Adrenal gland (tissue), 12 donors: Measurements from ENCODE around the gene TSPAN4. TPM values are rescaled to one million over a fixed set of nuclear protein-coding genes. Genes with fewer than 3 reads are reported as not detected.

Experiments used
- DNase-seq, 7 donors: peaks; one replicate each; pipeline ENCODE4 v3.0.0-alpha.2; 2019 to 2020
- H3K27ac ChIP-seq, 5 donors: fragments of 200-600 bp; sonication (generic) in 4 of 5; 1 replicate in 3 of 5; 2 replicates in 2 of 5; pipeline versions ENCODE4 v1.5.1 to v1.8.0; 2016 to 2020; ENCODE audit warnings: mild to moderate bottlenecking in 1 of 5
- H3K27me3 ChIP-seq: fragments of 200-600 bp; 2 replicates; pipeline ENCODE4 v1.8.0; 2021
- H3K36me3 ChIP-seq, 2 donors: fragments of 200-600 bp; replicated peaks in 1 of 2; 1 replicate in 1 of 2; 2 replicates in 1 of 2; pipeline versions ENCODE4 v1.5.1 to v1.8.0; 2018 to 2022
- H3K4me1 ChIP-seq, 2 donors: fragments of 200-600 bp; replicated peaks in 1 of 2; 1 replicate in 1 of 2; 2 replicates in 1 of 2; pipeline versions ENCODE4 v1.5.1 to v1.8.0; 2018 to 2021
- H3K4me3 ChIP-seq, 4 donors: fragments of 200-600 bp; sonication (generic) in 3 of 4; one replicate each; pipeline ENCODE4 v1.5.1; 2016 to 2018
- H3K9me3 ChIP-seq, 3 donors: fragments of 200-600 bp; sonication (generic) in 1 of 3; replicated peaks in 1 of 3; 1 replicate in 2 of 3; 2 replicates in 1 of 3; pipeline versions ENCODE4 v1.5.1 to v1.8.0; 2016 to 2021
- POLR2A ChIP-seq, 2 donors: fragments of 450-650 bp; IDR thresholded peaks; one replicate each; pipeline ENCODE4 v1.6.1; 2017; ENCODE audit warnings: antibody characterized with exemption in 2 of 2, mild to moderate bottlenecking in 2 of 2, moderate library complexity in 1 of 2
- WGBS, 4 donors: extraction: QIAGEN DNeasy Blood & Tissue Kit in 2 of 4; methylation state at CpG; one replicate each; pipeline versions ENCODE4 v1.1.5 to v1.1.7; 2013 to 2017; 5-methylcytosine and 5-hydroxymethylcytosine counted together
- intact Hi-C, 2 donors: fragments of 100-400 bp; cut with DNase I; formaldehyde crosslinking; loops; one replicate each; pipeline versions ENCODE4 v1.14.1 to v1.15.0; 2022 to 2023
- polyA plus RNA-seq, 3 donors: library from polyadenylated mRNA; stranded (reverse); fragments of 200-250 nt in 2 of 3; fragments of 350-450 nt in 1 of 3; fragmentation: Illumina TruSeq in 1 of 3; extraction: RNeasy Lipid Tissue Mini Kit (QIAGEN cat#74804) in 1 of 3; gene quantifications; one replicate each; pipeline ENCODE4 v1.2.3, GENCODE V29; 2013 to 2014
- total RNA-seq, 9 donors: library from RNA; depleted of rRNA in 4 of 9; stranded (reverse); fragments of >200 nt in 4 of 9; fragments of 120-200 nt in 1 of 9; fragmentation: NEBNext Ultra II Directional in 1 of 9; extraction: Animal tissue kit (Norgen Biotek cat#: 25700) in 1 of 9; gene quantifications; one replicate each; pipeline versions ENCODE4 v1.1.0 to v1.2.4, GENCODE V29; 2013 to 2023
- TF ChIP-seq, protein P1 (sequence below), 6 experiments: fragments of 450-650 bp in 4 of 6; fragments of 200-600 bp in 2 of 6; sonication (generic) in 1 of 6; IDR thresholded peaks; 1 replicate in 5 of 6; 2 replicates in 1 of 6; pipeline versions ENCODE4 v1.5.1 to v1.8.0; 2016 to 2021; ENCODE audit warnings: antibody characterized with exemption in 6 of 6, mild to moderate bottlenecking in 2 of 6, moderate library complexity in 1 of 6
- donor health status: healthy with polysubstance abuse.
- donor health status: Bipolar disorder and iron deficiency.
- donor health status: DM: yes; HTN: yes; CAD: no.
- donor health status: DM: no; HTN: no; CAD: no.
- donor health status: DM: no; HTN: no; CAD: no.
- donor health status: DM: yes; HTN: yes; CAD: no.

TSPAN4 gene
- total and polyA plus RNA-seq, 12 donors = 5.2 to 207 (median 53.5) TPM

DNA sequence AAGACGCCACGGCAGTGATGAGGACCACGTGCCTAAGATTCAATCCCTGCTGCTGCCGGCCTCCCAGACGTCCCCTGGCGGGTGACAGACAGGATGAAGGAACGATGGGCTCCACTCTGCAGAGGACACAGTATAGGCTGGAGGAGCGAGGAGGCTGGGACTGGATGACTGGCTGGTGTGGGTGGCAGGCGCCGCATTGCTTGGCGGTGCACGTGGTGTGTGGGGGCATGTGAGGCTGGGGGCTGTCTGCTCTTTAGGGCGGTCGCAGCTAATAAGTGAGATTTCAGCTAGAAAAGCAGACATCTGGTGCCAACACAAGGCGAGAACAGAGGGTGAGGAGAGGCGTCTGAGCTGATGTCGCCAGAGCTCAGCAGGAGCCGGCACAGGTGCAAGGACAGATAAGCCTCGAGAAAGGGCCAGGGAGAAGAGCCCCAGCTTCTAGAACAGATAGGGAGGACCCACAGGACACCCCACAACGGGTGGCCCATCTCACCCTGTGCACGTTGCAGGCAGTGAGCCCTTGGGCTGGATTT, 33.2 kb downstream of the TSPAN4 start:
- intact Hi-C loops = no loop called here
- H3K9me3 ChIP-seq = no peaks in the 10 kb centered on the region
- no peak for DNase-seq
- no peaks in the 10 kb centered on the region for H3K36me3 ChIP-seq
- H3K4me1 ChIP-seq = peaks cover 7 to 8% of the 10 kb centered on the region in 2 donors
- H3K27me3 ChIP-seq = no peaks in the 10 kb centered on the region
- no peak overlapping the region for H3K27ac ChIP-seq
- no peak for TF ChIP-seq POLR2A (IDR thresholded peaks at IDR 0.05)
- TF ChIP-seq, protein P1, sequence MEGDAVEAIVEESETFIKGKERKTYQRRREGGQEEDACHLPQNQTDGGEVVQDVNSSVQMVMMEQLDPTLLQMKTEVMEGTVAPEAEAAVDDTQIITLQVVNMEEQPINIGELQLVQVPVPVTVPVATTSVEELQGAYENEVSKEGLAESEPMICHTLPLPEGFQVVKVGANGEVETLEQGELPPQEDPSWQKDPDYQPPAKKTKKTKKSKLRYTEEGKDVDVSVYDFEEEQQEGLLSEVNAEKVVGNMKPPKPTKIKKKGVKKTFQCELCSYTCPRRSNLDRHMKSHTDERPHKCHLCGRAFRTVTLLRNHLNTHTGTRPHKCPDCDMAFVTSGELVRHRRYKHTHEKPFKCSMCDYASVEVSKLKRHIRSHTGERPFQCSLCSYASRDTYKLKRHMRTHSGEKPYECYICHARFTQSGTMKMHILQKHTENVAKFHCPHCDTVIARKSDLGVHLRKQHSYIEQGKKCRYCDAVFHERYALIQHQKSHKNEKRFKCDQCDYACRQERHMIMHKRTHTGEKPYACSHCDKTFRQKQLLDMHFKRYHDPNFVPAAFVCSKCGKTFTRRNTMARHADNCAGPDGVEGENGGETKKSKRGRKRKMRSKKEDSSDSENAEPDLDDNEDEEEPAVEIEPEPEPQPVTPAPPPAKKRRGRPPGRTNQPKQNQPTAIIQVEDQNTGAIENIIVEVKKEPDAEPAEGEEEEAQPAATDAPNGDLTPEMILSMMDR (IDR thresholded peaks at IDR 0.05) = no peak
- no peak overlapping the region for H3K4me3 ChIP-seq
- WGBS, 4 donors = 86 to 92% (median 91%) methylated on average over 19 to 21 of the region's 21 CpGs

DNA sequence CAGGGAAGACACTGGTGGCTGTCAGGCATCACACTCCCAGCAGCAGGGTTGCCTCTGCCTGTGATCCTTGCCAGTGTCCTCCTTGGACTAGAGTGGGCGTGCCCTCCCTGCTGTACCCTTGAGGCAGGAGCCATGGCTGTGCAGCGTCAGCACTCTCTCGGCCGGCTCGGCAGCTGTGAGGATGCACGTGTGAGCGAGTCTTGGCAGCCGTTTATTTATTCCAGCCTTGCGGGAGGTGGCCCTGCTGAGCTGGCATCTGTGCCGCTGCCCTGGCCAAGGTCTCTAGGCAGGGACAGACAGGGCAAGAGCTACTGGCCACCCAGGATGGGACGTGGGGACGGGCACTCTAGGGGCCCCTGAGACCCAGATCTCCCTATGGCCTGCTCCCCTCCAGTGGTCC, 33.9 kb downstream of the TSPAN4 start:
- Histone ChIP-seq H3K4me3 (no peak overlapping the region), H3K27ac (peak overlapping the region in 1 of 5 donors; percentile 20), H3K4me1 (peaks cover 7 to 8% of the 10 kb centered on the region in 2 donors), H3K36me3 (no peaks in the 10 kb centered on the region), H3K27me3 (no peaks in the 10 kb centered on the region), H3K9me3 (no peaks in the 10 kb centered on the region)
- TF ChIP-seq POLR2A (IDR thresholded peaks at IDR 0.05) = no peak
- TF ChIP-seq, protein P1 (IDR thresholded peaks at IDR 0.05) = no peak
- DNase-seq = peak; percentile 76 to 95 (median 88)
- intact Hi-C loops = no loop called here
- 0 to 63% (median 42%) methylated on average over 2 to 12 of the region's 12 CpGs for WGBS, 4 donors

DNA sequence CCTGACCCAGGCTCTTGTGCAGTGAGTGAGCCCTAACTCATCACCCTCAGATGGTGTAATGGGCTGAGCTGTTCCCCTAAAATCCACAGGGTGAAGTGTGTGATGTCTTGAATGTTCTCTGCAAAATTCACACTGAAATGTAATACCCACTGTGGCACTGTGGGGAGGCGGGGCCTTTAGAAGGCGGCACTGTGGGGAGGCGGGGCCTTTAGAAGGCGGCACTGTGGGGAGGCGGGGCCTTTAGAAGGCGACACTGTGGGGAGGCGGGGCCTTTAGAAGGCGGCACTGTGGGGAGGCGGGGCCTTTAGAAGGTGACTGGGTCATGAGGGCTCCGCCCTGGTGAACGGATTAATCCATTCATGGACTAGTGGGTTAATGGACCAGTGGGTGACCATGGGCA, 34.9 kb downstream of the TSPAN4 start:
- intact Hi-C loops = no loop called here
- TF ChIP-seq, protein P1 (IDR thresholded peaks at IDR 0.05) = no peak
- TF ChIP-seq POLR2A (IDR thresholded peaks at IDR 0.05) = no peak
- no peaks in the 10 kb centered on the region for H3K9me3 ChIP-seq
- no peak for DNase-seq
- H3K27me3 ChIP-seq = no peaks in the 10 kb centered on the region
- no peaks in the 10 kb centered on the region for H3K36me3 ChIP-seq
- H3K27ac ChIP-seq = no peak overlapping the region
- H3K4me1 ChIP-seq = peaks cover 7 to 8% of the 10 kb centered on the region in 2 donors
- WGBS, 4 donors = 95 to 99% (median 95%) methylated on average over 11 of the region's 11 CpGs
- no peak overlapping the region for H3K4me3 ChIP-seq

DNA sequence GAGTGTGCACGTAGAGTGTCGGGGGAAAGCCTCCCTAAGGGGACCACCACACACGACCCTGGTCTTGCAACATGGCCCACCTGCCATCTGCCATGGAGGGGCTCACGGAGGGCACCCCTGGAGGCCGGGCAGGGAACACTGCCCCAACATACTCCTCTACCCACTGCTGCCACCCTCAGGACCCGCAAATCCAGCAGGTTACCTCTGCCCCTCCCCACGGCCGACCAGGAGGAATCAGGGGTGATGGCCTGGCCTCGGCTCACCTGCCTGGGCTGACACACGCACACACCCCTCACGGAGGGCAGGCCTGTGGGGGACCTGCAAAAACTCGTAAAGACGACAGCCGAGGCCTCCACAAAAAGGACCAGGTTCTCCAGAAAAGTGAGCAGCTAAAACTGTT, 37.8 kb downstream of the TSPAN4 start:
- no peak for TF ChIP-seq POLR2A (IDR thresholded peaks at IDR 0.05)
- TF ChIP-seq, protein P1 (IDR thresholded peaks at IDR 0.05) = no peak
- WGBS, 4 donors = 85 to 99% (median 91%) methylated on average over 9 to 14 of the region's 14 CpGs

More for the DNA sequence above, 37.8 kb downstream of the TSPAN4 start:
- no peak overlapping the region for H3K4me3 ChIP-seq
- H3K27ac ChIP-seq = no peak overlapping the region
- intact Hi-C loops = no loop called here
- no peaks in the 10 kb centered on the region for H3K27me3 ChIP-seq
- H3K9me3 ChIP-seq = no peaks in the 10 kb centered on the region
- DNase-seq = no peak
- peaks cover 7 to 8% of the 10 kb centered on the region in 2 donors for H3K4me1 ChIP-seq
- no peaks in the 10 kb centered on the region for H3K36me3 ChIP-seq
